ENCODE data around the gene CTNNA3. TPM values are rescaled to one million over a fixed set of nuclear protein-coding genes. Genes with fewer than 3 reads are reported as not detected.

Gene CTNNA3
- total RNA-seq, 1 experiment from 2014 or later, result 0.85 TPM

GRCh38 chr10:66466622-66467021, 1229.4 kb downstream of the CTNNA3 start:
- H3K27me3 ChIP-seq (ENCODE audit: control insufficient read depth, insufficient read depth, low read length), result no peaks in the 10 kb centered on the region
- TF ChIP-seq POLR2AphosphoS5 (IDR thresholded peaks at IDR 0.05; ENCODE audit: low read depth, low read length), result no peak
- ChIA-PET CTCF (no interaction called here), POLR2A (no interaction called here)
- no peak overlapping the region for H3K27ac ChIP-seq (ENCODE audit: low read length)
- H3K9me3 ChIP-seq (ENCODE audit: control insufficient read depth, insufficient read depth, low read depth, low read length), result peaks cover 4% of the 10 kb centered on the region; the same call in 1 of the 2 replicates
- intact Hi-C loops (cut with micrococcal nuclease; ENCODE audit: unreplicated experiment) (no loop called here), in situ Hi-C loops (cut with HindIII; ENCODE audit: low pct_unique_long_range_greater_than_20kb, low sequenced_read_pairs) (no loop called here)
- DNase-seq (ENCODE audit: low read depth, low spot score) (no peak), ATAC-seq (no peak)
- BruUV-seq (replicated peaks), result no TSS peak
- H3K36me3 ChIP-seq (ENCODE audit: control insufficient read depth, insufficient read depth, low read length), result no peaks in the 10 kb centered on the region
- no peaks in the 10 kb centered on the region for H3K4me1 ChIP-seq (ENCODE audit: control insufficient read depth, insufficient read depth, low read length)
- H3K4me3 ChIP-seq (ENCODE audit: low read depth in 2 of 2, low read length in 2 of 2), result no peak overlapping the region

- intact Hi-C loops (cut with micrococcal nuclease; ENCODE audit: unreplicated experiment), result no loop called here
- BruUV-seq (replicated peaks), result no TSS peak
- ChIA-PET POLR2A (no interaction called here), CTCF (no interaction called here)
- Histone ChIP-seq H3K4me3 (ENCODE audit: low read depth in 2 of 2, low read length in 2 of 2) (no peak overlapping the region), H3K27ac (ENCODE audit: low read length) (no peak overlapping the region), H3K36me3 (ENCODE audit: control insufficient read depth, insufficient read depth, low read length) (no peaks in the 10 kb centered on the region), H3K9me3 (ENCODE audit: control insufficient read depth, insufficient read depth, low read depth, low read length) (peaks cover 4% of the 10 kb centered on the region; the same call in 1 of the 2 replicates), H3K27me3 (ENCODE audit: control insufficient read depth, insufficient read depth, low read length) (no peaks in the 10 kb centered on the region), H3K4me1 (ENCODE audit: control insufficient read depth, insufficient read depth, low read length) (no peaks in the 10 kb centered on the region)
- in situ Hi-C loops (cut with HindIII; ENCODE audit: low pct_unique_long_range_greater_than_20kb, low sequenced_read_pairs), result no loop called here
- TF ChIP-seq CTCF (IDR thresholded peaks at IDR 0.05) (no peak), REST (IDR thresholded peaks at IDR 0.05; ENCODE audit: insufficient read depth in 1 of 2, low read depth in 2 of 2, low read length in 1 of 2) (no peak), POLR2AphosphoS5 (IDR thresholded peaks at IDR 0.05; ENCODE audit: low read depth, low read length) (no peak), SIN3A (IDR thresholded peaks at IDR 0.05; ENCODE audit: borderline replicate concordance, insufficient read depth, low read depth, low read length) (no peak)
- DNase-seq (ENCODE audit: low read depth, low spot score) (no peak), ATAC-seq (no peak)
These were observed 1232.4 kb downstream of the CTNNA3 start for GRCh38 chr10:66463611-66464010.

- BruUV-seq (replicated peaks), result no TSS peak
- POLR2A ChIA-PET, result no interaction called here
- DNase-seq (ENCODE audit: low read depth, low spot score) (no peak), ATAC-seq (no peak)
- Histone ChIP-seq H3K27ac (ENCODE audit: low read length) (no peak overlapping the region), H3K4me1 (ENCODE audit: control insufficient read depth, insufficient read depth, low read length) (no peaks in the 10 kb centered on the region), H3K27me3 (ENCODE audit: control insufficient read depth, insufficient read depth, low read length) (no peaks in the 10 kb centered on the region), H3K36me3 (ENCODE audit: control insufficient read depth, insufficient read depth, low read length) (no peaks in the 10 kb centered on the region), H3K9me3 (ENCODE audit: control insufficient read depth, insufficient read depth, low read depth, low read length) (no peaks in the 10 kb centered on the region), H3K4me3 (ENCODE audit: low read depth in 2 of 2, low read length in 2 of 2) (no peak overlapping the region)
- CTCF ChIA-PET, result no interaction called here
- intact Hi-C loops (cut with micrococcal nuclease; ENCODE audit: unreplicated experiment) (no loop called here), in situ Hi-C loops (cut with HindIII; ENCODE audit: low pct_unique_long_range_greater_than_20kb, low sequenced_read_pairs) (no loop called here)
- TF ChIP-seq CTCF (IDR thresholded peaks at IDR 0.05) (no peak), POLR2AphosphoS5 (IDR thresholded peaks at IDR 0.05; ENCODE audit: low read depth, low read length) (no peak), REST (IDR thresholded peaks at IDR 0.05; ENCODE audit: insufficient read depth in 1 of 2, low read depth in 2 of 2, low read length in 1 of 2) (no peak), TCF7L2 (IDR thresholded peaks at IDR 0.05; ENCODE audit: low read depth, low read length) (no peak)
These were observed 1238.4 kb downstream of the CTNNA3 start for GRCh38 chr10:66457629-66458028.
